GM12874 (cell line): ENCODE results near the gene ZNF260.

Experiments
- CTCF ChIP-seq: IDR thresholded peaks from 2 replicates; pipeline ENCODE4 v1.5.1; 2011; ENCODE audit warnings: low read depth, mild to moderate bottlenecking, control low read depth, low read length, moderate library complexity; ENCODE audit not compliant: insufficient read depth

Gene ZNF260

DNA sequence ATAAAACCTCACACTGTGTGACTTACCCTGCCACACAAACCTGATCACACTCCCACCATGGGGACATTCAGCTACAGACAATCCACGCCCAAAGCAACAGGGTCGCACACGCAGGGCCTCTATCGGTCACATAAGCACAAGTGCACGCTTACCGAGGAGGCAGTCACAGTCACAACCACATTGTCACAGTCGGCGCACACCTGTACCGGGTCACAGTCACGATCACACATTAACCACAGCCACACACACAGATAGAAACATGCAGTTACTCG is 39.3 kb downstream of the ZNF260 start:
- no peak for TF ChIP-seq CTCF

DNA sequence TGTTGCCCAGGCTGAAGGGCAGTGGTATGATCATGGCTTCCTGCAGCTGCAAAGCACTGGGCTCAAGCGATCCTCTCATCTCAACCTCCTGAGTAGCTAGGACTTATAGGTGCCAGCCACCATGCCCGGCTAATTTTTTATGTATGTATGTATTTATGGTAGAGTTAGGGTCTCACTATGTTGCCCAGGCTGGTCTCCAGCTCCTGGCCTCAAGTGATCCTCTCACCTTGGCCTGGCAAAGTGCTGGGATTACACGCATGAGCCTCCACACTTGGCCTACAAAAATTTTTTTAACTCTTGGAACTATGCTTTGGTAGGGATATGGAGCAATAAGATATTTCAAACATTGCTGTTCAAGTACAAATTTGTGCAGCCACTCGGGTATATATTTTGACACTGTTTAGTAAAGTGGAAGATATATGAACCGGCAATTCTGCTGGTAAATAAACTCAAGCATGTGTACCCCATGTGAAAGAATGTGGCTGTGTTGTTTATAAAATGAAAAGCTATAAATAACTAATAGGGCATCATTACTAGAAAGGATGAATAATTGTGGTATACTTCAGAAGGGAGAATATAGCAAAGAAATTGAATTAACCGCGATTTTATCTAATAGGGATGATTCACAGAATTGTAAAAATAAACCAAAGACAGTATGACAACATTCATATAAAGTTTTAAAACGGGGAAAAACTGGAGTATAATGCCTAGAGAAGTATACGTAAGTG is 39.8 kb downstream of the ZNF260 start:
- no peak for TF ChIP-seq CTCF

DNA sequence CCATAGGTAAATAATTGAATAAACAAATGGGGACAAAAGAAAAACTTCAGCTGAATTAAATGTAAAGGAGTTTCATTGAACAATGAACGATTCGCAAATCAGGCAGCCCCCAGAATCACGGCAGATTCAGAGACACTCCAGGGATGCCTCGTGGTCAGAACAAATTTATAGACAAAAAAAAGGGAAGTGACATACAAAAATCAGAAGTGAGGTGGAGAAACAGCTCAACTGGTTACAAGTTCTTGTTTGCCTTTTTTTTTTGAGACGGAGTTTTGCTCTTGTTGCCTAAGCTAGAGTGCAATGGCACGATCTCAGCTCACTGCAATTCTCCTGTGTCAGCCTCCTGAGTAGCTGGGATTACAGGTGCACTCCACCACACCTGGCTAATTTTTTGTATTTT is 44.4 kb downstream of the ZNF260 start:
- no peak for TF ChIP-seq CTCF

DNA sequence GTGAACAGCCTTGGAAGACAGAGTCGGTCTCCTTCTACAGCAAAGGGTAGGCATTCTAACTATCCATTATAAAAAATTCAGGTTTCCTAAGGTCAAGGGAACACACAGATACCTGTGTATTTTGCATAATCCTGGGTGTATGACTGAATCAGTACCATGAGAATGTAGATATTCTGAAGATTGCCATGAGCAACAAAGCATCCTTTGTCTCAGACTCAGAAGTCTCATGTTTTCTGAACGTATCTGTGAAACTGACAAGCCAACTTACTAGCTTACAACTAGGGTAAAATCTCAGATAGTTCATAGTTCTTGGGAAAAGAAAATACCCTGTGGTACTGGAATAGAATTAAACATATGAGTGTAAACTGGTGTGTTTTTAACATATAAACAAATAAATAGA is 45.2 kb downstream of the ZNF260 start:
- no peak for TF ChIP-seq CTCF
